ENCODE data around the gene YDJC. TPM values are rescaled to one million over a fixed set of nuclear protein-coding genes. Genes with fewer than 3 reads are reported as not detected.

Gene YDJC
- total and polyA plus RNA-seq, 2 experiments from 2014 or later = 31.8 to 42.5 TPM

- Histone ChIP-seq H3K4me3 (no peak overlapping the region), H3K4me1 (ENCODE audit: low read depth) (no peaks in the 10 kb centered on the region), H3K36me3 (peaks cover 26% of the 10 kb centered on the region), H3K27me3 (no peaks in the 10 kb centered on the region), H3K9me3 (ENCODE audit: low read depth) (no peaks in the 10 kb centered on the region), H3K27ac (no peak overlapping the region)
- no peak for DNase-seq (ENCODE audit: low read depth in 1 of 2, low spot score in 1 of 2)
- TF ChIP-seq CTCF (IDR thresholded peaks at IDR 0.05; ENCODE audit: low read depth, low read length) = no peak
These were observed 43.9 kb upstream of the YDJC start for GRCh38 chr22:21673534-21674321.

- no peak for TF ChIP-seq CTCF (IDR thresholded peaks at IDR 0.05; ENCODE audit: low read depth, low read length)
- Histone ChIP-seq H3K4me3 (no peak overlapping the region), H3K36me3 (peaks cover 26% of the 10 kb centered on the region), H3K4me1 (ENCODE audit: low read depth) (no peaks in the 10 kb centered on the region), H3K27ac (no peak overlapping the region), H3K9me3 (ENCODE audit: low read depth) (no peaks in the 10 kb centered on the region), H3K27me3 (no peaks in the 10 kb centered on the region)
- no peak for DNase-seq (ENCODE audit: low read depth in 1 of 2, low spot score in 1 of 2)
These were observed 42.3 kb upstream of the YDJC start for GRCh38 chr22:21672107-21672629.

- no peaks in the 10 kb centered on the region for H3K9me3 ChIP-seq (ENCODE audit: low read depth)
- DNase-seq (ENCODE audit: low read depth in 1 of 2, low spot score in 1 of 2) = no peak
- no peaks in the 10 kb centered on the region for H3K27me3 ChIP-seq
- no peaks in the 10 kb centered on the region for H3K4me1 ChIP-seq (ENCODE audit: low read depth)
- H3K36me3 ChIP-seq = peaks cover 16% of the 10 kb centered on the region
- H3K27ac ChIP-seq = no peak overlapping the region
- no peak overlapping the region for H3K4me3 ChIP-seq
- TF ChIP-seq CTCF (IDR thresholded peaks at IDR 0.05; ENCODE audit: low read depth, low read length) = no peak
These were observed 39.2 kb upstream of the YDJC start for GRCh38 chr22:21669026-21669425.

GRCh38 chr22:21666786-21667185 is 37.0 kb upstream of the YDJC start:
- H3K4me3 ChIP-seq = peak overlapping the region; percentile 60
- DNase-seq (ENCODE audit: low read depth in 1 of 2, low spot score in 1 of 2) = no peak
- no peak for TF ChIP-seq CTCF (IDR thresholded peaks at IDR 0.05; ENCODE audit: low read depth, low read length)
- no peaks in the 10 kb centered on the region for H3K27me3 ChIP-seq
- H3K36me3 ChIP-seq = peaks cover 11% of the 10 kb centered on the region
- peak overlapping the region; percentile 82 for H3K27ac ChIP-seq
- no peaks in the 10 kb centered on the region for H3K9me3 ChIP-seq (ENCODE audit: low read depth)
- no peaks in the 10 kb centered on the region for H3K4me1 ChIP-seq (ENCODE audit: low read depth)

- no peaks in the 10 kb centered on the region for H3K36me3 ChIP-seq
- H3K4me1 ChIP-seq (ENCODE audit: low read depth) = no peaks in the 10 kb centered on the region
- H3K4me3 ChIP-seq = peak overlapping the region; percentile 60
- no peak for TF ChIP-seq CTCF (IDR thresholded peaks at IDR 0.05; ENCODE audit: low read depth, low read length)
- no peak for DNase-seq (ENCODE audit: low read depth in 1 of 2, low spot score in 1 of 2)
- H3K27ac ChIP-seq = no peak overlapping the region
- no peaks in the 10 kb centered on the region for H3K27me3 ChIP-seq
- H3K9me3 ChIP-seq (ENCODE audit: low read depth) = no peaks in the 10 kb centered on the region
These were observed 35.4 kb upstream of the YDJC start for GRCh38 chr22:21665047-21665851.

All from cardiac muscle cell (in vitro differentiated cells and primary cell).